ENCODE measurements around the gene RHOV.
A peak's percentile ranks its signal among the peaks of the same experiment; 100 is the strongest.

RHOV gene

GRCh38 chr15:40843885-40844695 lies 29.9 kb downstream of the RHOV start, which contains the start of gene SPINT1:
Gene SPINT1, plus strand, starts transcription at chr15:40844048. Its CDS starts 507 bp downstream, at chr15:40844555.
- peak; percentile 55 for DNase-seq

- DNase-seq = no peak
Observed at GRCh38 chr15:40843261-40843884, 30.7 kb downstream of the RHOV start.

- DNase-seq = no peak
Observed at GRCh38 chr15:40841741-40842140, 32.3 kb downstream of the RHOV start.

- DNase-seq = no peak
Observed at GRCh38 chr15:40838756-40839155, 35.3 kb downstream of the RHOV start.

GRCh38 chr15:40836020-40836419 lies 38.0 kb downstream of the RHOV start:
- DNase-seq = no peak

- DNase-seq = no peak
Observed at GRCh38 chr15:40832903-40833302, 41.1 kb downstream of the RHOV start.

GRCh38 chr15:40831861-40832260 lies 42.2 kb downstream of the RHOV start:
- DNase-seq = no peak

GRCh38 chr15:40830884-40831283 lies 43.1 kb downstream of the RHOV start:
- DNase-seq = peak; percentile 93

GRCh38 chr15:40829115-40829514 lies 44.9 kb downstream of the RHOV start:
- no peak for DNase-seq

- no peak for DNase-seq
Observed at GRCh38 chr15:40828447-40829036, 45.5 kb downstream of the RHOV start, which contains the start of gene PPP1R14D. Gene PPP1R14D, minus strand, starts transcription at chr15:40828708. Its CDS starts 67 bp downstream, at chr15:40828641.

GRCh38 chr15:40826423-40827075 lies 47.5 kb downstream of the RHOV start:
- no peak for DNase-seq

- DNase-seq = no peak
Observed at GRCh38 chr15:40825661-40826422, 48.2 kb downstream of the RHOV start.

- DNase-seq = peak; percentile 55
Observed at GRCh38 chr15:40823572-40824343, 50.3 kb downstream of the RHOV start.

Measured in NCI-H510A treated with DMSO at 0.1 percent for 48 hours (cell line).